Upper lobe of right lung (tissue), 1 donor: ENCODE results near the gene FYN. TPM values are rescaled to one million over a fixed set of nuclear protein-coding genes. Genes with fewer than 3 reads are reported as not detected.
A peak's percentile ranks its signal among the peaks of the same experiment; 100 is the strongest.

ENCODE experiments used
- ATAC-seq: fragments of 200-7000 bp; cut with Tn5 transposase; one replicate; pipeline ENCODE4 v1.9.1; 2020; ENCODE audit warnings: mild to moderate bottlenecking, moderate library complexity
- DNase-seq: peaks from one replicate; pipeline ENCODE4 v3.0.0-alpha.2; 2020
- H3K27ac ChIP-seq: fragments of 200-600 bp; one replicate; pipeline ENCODE4 v1.8.0; 2022
- H3K27me3 ChIP-seq: fragments of 200-600 bp; one replicate; pipeline ENCODE4 v1.8.0; 2022; ENCODE audit warnings: mild to moderate bottlenecking
- H3K36me3 ChIP-seq: fragments of 200-600 bp; one replicate; pipeline ENCODE4 v1.8.0; 2022
- H3K4me1 ChIP-seq: fragments of 200-600 bp; one replicate; pipeline ENCODE4 v1.8.0; 2022
- H3K4me3 ChIP-seq: fragments of 200-600 bp; one replicate; pipeline ENCODE4 v1.8.0; 2022; ENCODE audit warnings: mild to moderate bottlenecking
- H3K9me3 ChIP-seq: fragments of 200-600 bp; one replicate; pipeline ENCODE4 v1.8.0; 2022
- CTCF ChIP-seq: fragments of 200-600 bp; IDR thresholded peaks from one replicate; pipeline ENCODE4 v1.8.0; 2022; ENCODE audit warnings: antibody characterized with exemption
- intact Hi-C: fragments of 100-400 bp; cut with DNase I; formaldehyde crosslinking; loops from one replicate; pipeline ENCODE4 v1.11.0; 2022
- total RNA-seq: library from RNA; stranded (reverse); fragmentation: NEBNext Ultra II Directional; extraction: Animal tissue kit (Norgen Biotek cat#: 25700); gene quantifications from one replicate; pipeline ENCODE4 v1.2.1, GENCODE V29; 2021
- donor health status: DM: no; HTN: yes; CAD: no; lungs with severe emphysema.

Gene FYN
- total RNA-seq, 1 donor from 2014 or later = 115 TPM

GRCh38 chr6:111829581-111829980 is 43.7 kb downstream of the FYN start:
- Histone ChIP-seq H3K4me1 (peaks cover 12% of the 10 kb centered on the region), H3K9me3 (no peaks in the 10 kb centered on the region), H3K27ac (no peak overlapping the region), H3K27me3 (no peaks in the 10 kb centered on the region), H3K36me3 (no peaks in the 10 kb centered on the region), H3K4me3 (no peak overlapping the region)
- intact Hi-C loops = no loop called here
- no peak for ATAC-seq
- no peak for TF ChIP-seq CTCF
- no peak for DNase-seq

- no peak for DNase-seq
- Histone ChIP-seq H3K36me3 (no peaks in the 10 kb centered on the region), H3K4me3 (no peak overlapping the region), H3K27ac (no peak overlapping the region), H3K9me3 (no peaks in the 10 kb centered on the region), H3K27me3 (no peaks in the 10 kb centered on the region), H3K4me1 (peaks cover 19% of the 10 kb centered on the region)
- no peak for ATAC-seq
- TF ChIP-seq CTCF = no peak
- intact Hi-C loops = no loop called here
These were observed 44.4 kb downstream of the FYN start for GRCh38 chr6:111828809-111829208.

GRCh38 chr6:111825439-111826086 is 47.7 kb downstream of the FYN start:
- DNase-seq = no peak
- TF ChIP-seq CTCF = no peak
- intact Hi-C loops = no loop called here
- no peaks in the 10 kb centered on the region for H3K9me3 ChIP-seq
- no peaks in the 10 kb centered on the region for H3K36me3 ChIP-seq
- ATAC-seq = no peak
- H3K27me3 ChIP-seq = no peaks in the 10 kb centered on the region
- H3K4me1 ChIP-seq = peaks cover 21% of the 10 kb centered on the region
- no peak overlapping the region for H3K4me3 ChIP-seq
- H3K27ac ChIP-seq = no peak overlapping the region

GRCh38 chr6:111824608-111825337 is 48.5 kb downstream of the FYN start:
- Histone ChIP-seq H3K36me3 (no peaks in the 10 kb centered on the region), H3K27ac (peak overlapping the region; percentile 71), H3K27me3 (no peaks in the 10 kb centered on the region), H3K9me3 (no peaks in the 10 kb centered on the region), H3K4me1 (peaks cover 21% of the 10 kb centered on the region), H3K4me3 (no peak overlapping the region)
- ATAC-seq (no peak), DNase-seq (no peak)
- no peak for TF ChIP-seq CTCF
- intact Hi-C loops = no loop called here

GRCh38 chr6:111823831-111824607 is 49.2 kb downstream of the FYN start:
- Histone ChIP-seq H3K27me3 (no peaks in the 10 kb centered on the region), H3K4me1 (peaks cover 22% of the 10 kb centered on the region), H3K27ac (peak overlapping the region; percentile 71), H3K9me3 (no peaks in the 10 kb centered on the region), H3K4me3 (no peak overlapping the region), H3K36me3 (no peaks in the 10 kb centered on the region)
- TF ChIP-seq CTCF = no peak
- intact Hi-C loops = no loop called here
- ATAC-seq = no peak
- no peak for DNase-seq
